Stomach (tissue), 9 donors: ENCODE results near the gene SMIM36. TPM values are rescaled to one million over a fixed set of nuclear protein-coding genes. Genes with fewer than 3 reads are reported as not detected.

Experiments used
- DNase-seq, 2 donors: peaks; one replicate each; pipeline versions ENCODE4 v3.0.0 to v3.0.0-alpha.2; 2013 to 2019
- H3K27ac ChIP-seq, 5 donors: fragments of 200-600 bp in 4 of 5; sonication (generic) in 4 of 5; one replicate each; pipeline ENCODE4 v1.5.1; 2013 to 2019; ENCODE audit warnings: mild to moderate bottlenecking in 1 of 5, moderate library complexity in 1 of 5
- H3K27me3 ChIP-seq, 3 donors: fragments of 200-600 bp; sonication (generic); one replicate each; pipeline ENCODE4 v1.5.1; 2017 to 2019; ENCODE audit warnings: mixed run types in 1 of 3
- H3K36me3 ChIP-seq, 4 donors: fragments of 200-600 bp; sonication (generic); 1 replicate in 3 of 4; 2 replicates in 1 of 4; pipeline ENCODE4 v1.5.1; 2016 to 2019
- H3K4me1 ChIP-seq, 4 donors: fragments of 200-600 bp; sonication (generic); one replicate each; pipeline ENCODE4 v1.5.1; 2016 to 2019
- H3K4me3 ChIP-seq, 4 donors: fragments of 200-600 bp; sonication (generic) in 3 of 4; one replicate each; pipeline ENCODE4 v1.5.1; 2016 to 2019; ENCODE audit warnings: mild to moderate bottlenecking in 1 of 4
- H3K9me3 ChIP-seq, 4 donors: fragments of 200-600 bp; sonication (generic); one replicate each; pipeline ENCODE4 v1.5.1; 2016 to 2019
- CTCF ChIP-seq, 7 experiments: fragments of 450-650 bp in 4 of 7; fragments of 200-600 bp in 3 of 7; sonication (generic) in 3 of 7; IDR thresholded peaks; one replicate each; pipeline ENCODE4 v1.5.1; 2016 to 2019; ENCODE audit warnings: antibody characterized with exemption in 7 of 7, control low read depth in 2 of 7, mild to moderate bottlenecking in 1 of 7
- EP300 ChIP-seq: sonication (generic); formaldehyde crosslinking; IDR thresholded peaks from one replicate; pipeline ENCODE4 v1.6.1; 2017; ENCODE audit warnings: antibody characterized with exemption
- POLR2A ChIP-seq, 4 donors: fragments of 450-650 bp; IDR thresholded peaks; one replicate each; pipeline ENCODE4 v1.6.1; 2016; ENCODE audit warnings: antibody characterized with exemption in 4 of 4, control low read depth in 2 of 4, mild to moderate bottlenecking in 1 of 4, moderate library complexity in 1 of 4
- POLR2AphosphoS5 ChIP-seq, 3 donors: sonication (generic); formaldehyde crosslinking; IDR thresholded peaks; one replicate each; pipeline ENCODE4 v1.6.1; 2016; ENCODE audit warnings: antibody characterized with exemption in 3 of 3
- WGBS, 5 donors: extraction: QIAGEN DNeasy Blood & Tissue Kit in 3 of 5; methylation state at CpG; one replicate each; pipeline versions ENCODE4 v1.1.5 to v1.1.7; 2013 to 2018; 5-methylcytosine and 5-hydroxymethylcytosine counted together
- intact Hi-C: fragments of 100-400 bp; cut with DNase I; formaldehyde crosslinking; loops from one replicate; pipeline ENCODE4 v1.15.1; 2023; ENCODE audit warnings: low total_unique reads
- polyA plus RNA-seq, 3 donors: library from polyadenylated mRNA; stranded (reverse); fragments of 200-250 nt; gene quantifications; one replicate each; pipeline ENCODE4 v1.2.3, GENCODE V29; 2013
- total RNA-seq, 5 donors: library from RNA; depleted of rRNA; stranded (reverse); fragments of >200 nt; gene quantifications; one replicate each; pipeline versions ENCODE4 v1.1.0 to v1.2.3, GENCODE V29; 2014 to 2016
- donor health status: healthy with polysubstance abuse.
- donor health status: Bipolar disorder and iron deficiency.
- donor health status: healthy.

SMIM36 gene
- total and polyA plus RNA-seq, 8 donors: not detected

DNA sequence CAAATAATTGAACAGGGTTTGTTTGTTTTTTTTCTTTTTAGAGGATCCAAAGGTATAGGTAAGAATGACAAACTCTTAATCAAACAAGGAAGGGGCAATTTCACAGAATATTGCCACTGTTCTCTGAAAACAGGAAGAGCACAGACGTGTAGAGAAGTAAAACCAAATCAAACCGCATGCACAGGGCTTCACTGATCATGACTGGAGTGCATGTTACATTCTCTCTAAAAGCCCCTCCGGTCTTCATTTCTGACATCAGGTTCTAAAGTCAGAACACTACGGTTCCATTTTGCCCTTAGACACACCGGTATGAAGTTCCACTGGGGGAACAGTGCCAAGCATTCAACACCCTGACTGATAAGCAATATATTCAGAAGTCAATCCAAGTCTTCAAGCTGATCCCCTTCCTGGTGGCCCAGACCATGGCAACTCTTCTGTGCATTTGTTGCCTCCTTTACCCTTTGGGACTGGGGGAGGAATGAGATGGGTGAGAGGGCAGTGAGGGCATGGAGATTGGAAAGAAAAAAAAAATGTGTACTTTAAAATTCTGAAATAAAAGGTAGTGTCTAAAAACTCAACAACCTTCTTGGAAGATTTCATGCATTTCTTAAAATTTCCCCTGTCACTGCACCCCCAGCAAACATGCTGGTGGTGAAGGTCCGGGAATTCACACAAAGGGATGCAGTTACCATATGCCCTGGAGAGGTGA is 91.0 kb downstream of the SMIM36 start:
- no peaks in the 10 kb centered on the region for H3K9me3 ChIP-seq
- H3K27me3 ChIP-seq: peaks cover 0 to 9% (median 0%) of the 10 kb centered on the region in 3 donors
- H3K4me3 ChIP-seq: peak overlapping the region; percentile 71 to 97 (median 82)
- 31 to 35% (median 33%) methylated on average over 6 of the region's 6 CpGs for WGBS, 5 donors
- H3K4me1 ChIP-seq: peaks cover 4 to 50% (median 23%) of the 10 kb centered on the region in 4 donors
- intact Hi-C loops: no loop called here
- peak in 1 of 3 donors; percentile 31 for TF ChIP-seq POLR2AphosphoS5 (IDR thresholded peaks at IDR 0.05)
- no peak for TF ChIP-seq POLR2A (IDR thresholded peaks at IDR 0.05)
- H3K27ac ChIP-seq: peak overlapping the region in 4 of 5 donors; percentile 85 to 90 (median 88)
- DNase-seq: peak; percentile 26 to 43
- H3K36me3 ChIP-seq: no peaks in the 10 kb centered on the region

DNA sequence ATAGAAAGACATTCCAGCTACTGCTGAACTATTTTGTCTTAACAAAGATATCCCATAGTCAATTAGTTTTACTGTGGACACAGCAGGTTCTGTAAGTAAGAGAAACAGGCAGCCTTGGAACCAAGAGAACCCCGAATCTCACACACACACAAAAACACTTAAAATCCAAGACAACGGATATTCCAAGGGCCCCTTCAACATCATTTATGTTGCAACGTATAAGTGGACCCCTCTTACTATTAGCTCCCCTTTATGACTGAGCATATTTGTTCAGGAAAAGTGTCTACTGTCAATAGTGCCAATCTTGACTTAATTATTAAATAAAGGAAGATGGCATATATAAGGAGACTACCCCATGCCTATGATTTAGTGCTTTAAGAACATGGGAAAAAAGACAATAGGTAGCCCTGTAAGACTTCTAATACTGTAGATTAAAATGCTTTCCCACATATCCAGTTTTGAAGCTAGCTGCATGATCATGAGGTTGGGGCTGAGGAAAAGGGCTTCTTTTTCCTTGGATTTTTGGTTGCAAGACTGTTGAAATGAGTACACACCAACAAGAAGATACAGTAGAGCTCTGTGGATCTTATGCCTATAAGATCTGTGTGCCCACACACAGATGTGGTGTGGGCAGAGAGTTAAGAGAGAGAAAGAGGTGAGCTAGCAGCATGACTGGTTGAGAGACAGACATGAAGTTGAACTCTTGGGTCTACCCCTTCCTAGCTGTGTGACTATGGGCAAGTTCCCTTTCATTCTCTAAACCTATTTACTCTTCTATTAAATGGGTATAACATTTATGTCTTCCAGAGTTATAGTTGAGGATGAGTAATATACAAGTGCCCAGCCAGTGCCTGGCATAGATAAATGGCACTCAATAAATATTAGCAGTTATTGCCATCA is 92.6 kb downstream of the SMIM36 start:
- no peak for DNase-seq
- H3K27ac ChIP-seq: no peak overlapping the region
- intact Hi-C loops: no loop called here
- H3K9me3 ChIP-seq: no peaks in the 10 kb centered on the region
- H3K4me3 ChIP-seq: no peak overlapping the region
- WGBS, 5 donors: 94 to 98% (median 96%) methylated on average over 3 of the region's 3 CpGs
- H3K36me3 ChIP-seq: peaks cover 0 to 5% (median 3%) of the 10 kb centered on the region in 4 donors
- peaks cover 4 to 50% (median 23%) of the 10 kb centered on the region in 4 donors for H3K4me1 ChIP-seq
- TF ChIP-seq EP300 (no peak), CTCF (IDR thresholded peaks at IDR 0.05) (no peak), POLR2A (IDR thresholded peaks at IDR 0.05) (no peak), POLR2AphosphoS5 (IDR thresholded peaks at IDR 0.05) (no peak)
- H3K27me3 ChIP-seq: no peaks in the 10 kb centered on the region

GRCh38 chr17:55417411-55418268 is 93.6 kb downstream of the SMIM36 start:
- peaks cover 7 to 14% (median 12%) of the 10 kb centered on the region in 4 donors for H3K36me3 ChIP-seq
- no peak for TF ChIP-seq POLR2A (IDR thresholded peaks at IDR 0.05)
- TF ChIP-seq POLR2AphosphoS5 (IDR thresholded peaks at IDR 0.05): no peak
- TF ChIP-seq CTCF (IDR thresholded peaks at IDR 0.05): no peak
- no peak for TF ChIP-seq EP300
- H3K9me3 ChIP-seq: no peaks in the 10 kb centered on the region
- no peak for DNase-seq
- H3K4me3 ChIP-seq: no peak overlapping the region
- peaks cover 4 to 46% (median 20%) of the 10 kb centered on the region in 4 donors for H3K4me1 ChIP-seq
- WGBS, 5 donors: 88 to 98% (median 98%) methylated on average over 4 of the region's 4 CpGs
- H3K27ac ChIP-seq: no peak overlapping the region
- intact Hi-C loops: no loop called here
- H3K27me3 ChIP-seq: no peaks in the 10 kb centered on the region

GRCh38 chr17:55416470-55417052 is 94.7 kb downstream of the SMIM36 start:
- 65 to 77% (median 73%) methylated on average over 4 of the region's 4 CpGs for WGBS, 5 donors
- TF ChIP-seq EP300 (no peak), POLR2A (IDR thresholded peaks at IDR 0.05) (no peak), CTCF (IDR thresholded peaks at IDR 0.05) (no peak), POLR2AphosphoS5 (IDR thresholded peaks at IDR 0.05) (no peak)
- Histone ChIP-seq H3K27ac (peak overlapping the region in 1 of 5 donors; percentile 35), H3K4me1 (peaks cover 4 to 40% (median 14%) of the 10 kb centered on the region in 4 donors), H3K9me3 (no peaks in the 10 kb centered on the region), H3K36me3 (peaks cover 7 to 24% (median 18%) of the 10 kb centered on the region in 4 donors), H3K27me3 (no peaks in the 10 kb centered on the region), H3K4me3 (no peak overlapping the region)
- intact Hi-C loops: no loop called here
- no peak for DNase-seq
